ENCODE results near the gene GLCCI1.

Gene GLCCI1

DNA sequence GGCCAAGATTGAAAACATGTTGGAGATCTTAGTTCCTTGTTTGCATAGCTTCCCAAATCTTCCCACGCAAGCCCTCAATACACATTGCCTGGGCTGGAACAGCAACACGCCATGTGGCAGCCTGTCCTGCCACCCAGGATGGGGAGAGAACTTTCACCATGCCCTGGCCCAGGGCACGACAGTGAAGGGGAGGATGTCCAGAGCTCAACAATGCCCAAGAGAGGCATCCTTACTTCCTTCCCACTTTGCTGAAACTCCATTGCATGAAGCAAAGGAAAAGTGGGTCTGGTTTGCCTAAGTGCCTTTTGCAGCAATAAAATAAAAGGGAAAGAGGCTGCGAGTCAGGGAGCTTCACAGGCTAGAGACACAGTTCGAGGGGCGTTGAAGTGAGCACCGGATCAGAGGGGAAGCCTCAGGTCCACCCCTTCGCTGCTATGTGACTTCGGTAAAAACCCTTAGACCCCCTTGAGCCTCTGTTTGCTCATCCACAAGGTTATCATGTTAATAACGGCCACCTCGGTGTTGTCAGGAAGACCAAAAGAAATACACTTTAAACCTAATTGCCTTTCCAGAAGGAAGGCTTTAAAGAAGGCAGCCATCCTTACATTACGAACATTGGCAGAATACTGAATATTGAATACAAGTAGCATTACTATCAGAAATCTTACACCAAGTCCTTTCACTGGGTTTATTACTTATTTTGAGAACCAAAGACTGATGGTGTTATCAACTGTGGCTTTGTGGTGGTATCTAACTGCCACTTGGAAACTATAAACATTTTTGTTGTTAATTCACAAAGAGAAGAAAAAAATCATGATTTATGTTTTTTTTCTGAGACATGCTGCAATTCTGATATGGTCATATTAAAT lies 160.1 kb downstream of the GLCCI1 start:
- H3K4me3 ChIP-seq (ENCODE audit: low read depth, low read length), result peak overlapping the region; percentile 24
- TF ChIP-seq, protein P1, sequence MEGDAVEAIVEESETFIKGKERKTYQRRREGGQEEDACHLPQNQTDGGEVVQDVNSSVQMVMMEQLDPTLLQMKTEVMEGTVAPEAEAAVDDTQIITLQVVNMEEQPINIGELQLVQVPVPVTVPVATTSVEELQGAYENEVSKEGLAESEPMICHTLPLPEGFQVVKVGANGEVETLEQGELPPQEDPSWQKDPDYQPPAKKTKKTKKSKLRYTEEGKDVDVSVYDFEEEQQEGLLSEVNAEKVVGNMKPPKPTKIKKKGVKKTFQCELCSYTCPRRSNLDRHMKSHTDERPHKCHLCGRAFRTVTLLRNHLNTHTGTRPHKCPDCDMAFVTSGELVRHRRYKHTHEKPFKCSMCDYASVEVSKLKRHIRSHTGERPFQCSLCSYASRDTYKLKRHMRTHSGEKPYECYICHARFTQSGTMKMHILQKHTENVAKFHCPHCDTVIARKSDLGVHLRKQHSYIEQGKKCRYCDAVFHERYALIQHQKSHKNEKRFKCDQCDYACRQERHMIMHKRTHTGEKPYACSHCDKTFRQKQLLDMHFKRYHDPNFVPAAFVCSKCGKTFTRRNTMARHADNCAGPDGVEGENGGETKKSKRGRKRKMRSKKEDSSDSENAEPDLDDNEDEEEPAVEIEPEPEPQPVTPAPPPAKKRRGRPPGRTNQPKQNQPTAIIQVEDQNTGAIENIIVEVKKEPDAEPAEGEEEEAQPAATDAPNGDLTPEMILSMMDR (IDR thresholded peaks at IDR 0.05; ENCODE audit: borderline replicate concordance, insufficient read depth, low read depth, low read length), result no peak

DNA sequence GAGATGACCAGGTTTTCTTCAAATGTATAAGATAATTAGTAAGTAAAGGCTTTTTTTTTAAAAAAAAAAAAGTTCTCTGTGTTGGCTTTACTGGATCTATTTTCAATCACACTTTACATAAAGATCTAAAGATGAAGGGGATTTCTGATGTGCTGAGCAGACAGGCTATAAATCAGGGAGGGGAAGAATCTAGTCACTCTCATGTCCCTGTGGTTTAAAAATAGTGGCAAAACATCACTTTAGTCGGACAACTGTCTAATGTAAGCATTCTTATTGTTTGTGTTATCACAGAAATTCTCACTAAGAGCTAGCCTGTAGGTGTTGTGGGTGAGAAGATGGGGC lies 160.7 kb downstream of the GLCCI1 start:
- TF ChIP-seq, protein P1 (IDR thresholded peaks at IDR 0.05; ENCODE audit: borderline replicate concordance, insufficient read depth, low read depth, low read length), result no peak
- H3K4me3 ChIP-seq (ENCODE audit: low read depth, low read length), result no peak overlapping the region

DNA sequence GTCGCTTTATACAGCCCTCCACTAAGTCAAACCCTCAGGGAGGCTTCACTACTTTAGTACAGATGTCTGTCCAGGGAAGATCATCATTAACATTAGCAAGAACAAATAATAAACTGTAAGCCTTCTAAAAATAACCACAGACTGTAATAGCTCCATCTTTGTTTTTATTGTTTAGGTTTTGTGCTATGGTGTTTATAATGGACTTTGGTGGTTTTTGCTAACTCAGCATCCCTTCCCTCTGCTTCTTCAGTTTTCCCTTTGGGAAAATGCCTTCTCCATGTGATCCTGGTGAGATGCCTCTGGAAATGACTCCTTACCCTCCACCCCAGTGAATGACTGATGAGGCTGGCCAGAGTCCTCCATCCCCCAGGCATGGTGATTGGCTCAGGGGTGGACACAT lies 162.1 kb downstream of the GLCCI1 start:
- H3K4me3 ChIP-seq (ENCODE audit: low read depth, low read length), result no peak overlapping the region
- TF ChIP-seq, protein P1 (IDR thresholded peaks at IDR 0.05; ENCODE audit: borderline replicate concordance, insufficient read depth, low read depth, low read length), result no peak

DNA sequence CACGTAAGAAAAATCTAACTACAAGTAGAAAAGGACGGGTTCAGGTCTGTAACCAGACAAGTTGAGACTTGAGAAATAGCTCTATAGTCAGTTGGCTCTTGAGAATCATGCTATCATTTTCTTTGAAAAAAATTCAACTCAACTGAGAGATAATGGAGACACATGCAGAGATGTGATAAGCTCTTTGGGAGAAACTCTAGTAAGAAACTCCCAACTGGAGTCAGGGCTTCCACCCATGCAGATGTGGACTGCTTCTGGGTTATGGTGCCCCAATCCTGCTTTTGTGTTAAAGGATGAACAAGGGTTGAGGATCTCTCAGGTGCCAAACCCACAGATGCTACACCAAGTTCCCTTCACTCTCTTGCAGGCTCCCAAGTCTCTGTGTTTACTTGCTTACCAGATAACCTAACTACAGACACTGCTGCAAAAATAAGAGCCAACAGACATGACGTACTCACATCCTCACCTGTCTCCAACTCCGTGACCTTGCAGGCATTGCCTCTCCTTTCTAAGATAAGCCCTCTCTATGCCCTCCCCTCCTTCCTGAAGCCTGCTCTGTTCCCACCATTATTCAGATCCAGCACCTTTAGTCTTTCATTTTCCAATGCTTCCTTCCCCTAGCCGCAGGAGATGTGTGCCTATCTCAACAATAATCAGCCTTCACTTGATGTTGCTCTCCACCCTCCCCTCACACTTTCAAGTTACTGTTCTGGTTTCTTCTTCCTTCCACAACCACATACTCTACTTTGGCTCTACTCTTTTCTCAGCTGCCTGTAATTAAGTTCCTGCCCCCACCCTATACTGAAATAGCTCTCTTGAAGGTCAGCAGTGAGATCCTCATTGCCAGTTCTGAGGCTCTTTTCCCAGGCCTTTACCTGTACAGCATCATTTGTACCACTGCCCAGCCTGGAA lies 163.4 kb downstream of the GLCCI1 start:
- peak overlapping the region; percentile 29 for H3K4me3 ChIP-seq (ENCODE audit: low read depth, low read length)
- TF ChIP-seq, protein P1 (IDR thresholded peaks at IDR 0.05; ENCODE audit: borderline replicate concordance, insufficient read depth, low read depth, low read length), result no peak

DNA sequence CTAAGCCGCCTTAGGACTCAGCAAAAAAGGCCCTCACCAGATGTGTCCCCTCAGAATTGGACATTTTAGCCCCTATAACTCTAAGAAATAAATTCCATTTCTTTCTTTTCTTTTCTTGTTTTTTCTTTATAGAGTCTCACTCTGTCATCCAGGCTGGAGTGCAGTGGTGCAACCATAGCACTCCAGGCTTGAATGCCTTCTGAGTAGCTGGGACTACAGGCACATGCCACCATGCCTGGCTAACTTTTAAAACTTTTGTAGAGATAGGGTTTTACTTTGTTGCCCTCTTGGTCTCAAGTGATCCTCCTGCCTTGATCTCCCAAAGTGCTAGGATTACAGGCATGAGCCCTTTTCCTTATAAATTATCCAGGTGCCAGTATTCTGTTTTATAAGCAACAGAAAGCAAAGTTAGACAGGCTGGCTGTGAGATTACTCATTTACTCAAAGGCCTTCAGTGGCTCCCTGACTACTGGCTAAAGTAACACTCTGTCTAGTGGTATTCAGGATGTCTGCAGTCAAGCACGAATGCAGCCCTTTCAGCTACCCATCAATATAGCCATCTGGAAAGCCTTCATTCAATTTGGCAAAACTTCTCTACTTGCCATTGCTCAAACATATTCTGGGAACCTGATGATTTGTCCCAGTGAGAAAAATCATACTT lies 164.7 kb downstream of the GLCCI1 start:
- TF ChIP-seq, protein P1 (IDR thresholded peaks at IDR 0.05; ENCODE audit: borderline replicate concordance, insufficient read depth, low read depth, low read length), result no peak

DNA sequence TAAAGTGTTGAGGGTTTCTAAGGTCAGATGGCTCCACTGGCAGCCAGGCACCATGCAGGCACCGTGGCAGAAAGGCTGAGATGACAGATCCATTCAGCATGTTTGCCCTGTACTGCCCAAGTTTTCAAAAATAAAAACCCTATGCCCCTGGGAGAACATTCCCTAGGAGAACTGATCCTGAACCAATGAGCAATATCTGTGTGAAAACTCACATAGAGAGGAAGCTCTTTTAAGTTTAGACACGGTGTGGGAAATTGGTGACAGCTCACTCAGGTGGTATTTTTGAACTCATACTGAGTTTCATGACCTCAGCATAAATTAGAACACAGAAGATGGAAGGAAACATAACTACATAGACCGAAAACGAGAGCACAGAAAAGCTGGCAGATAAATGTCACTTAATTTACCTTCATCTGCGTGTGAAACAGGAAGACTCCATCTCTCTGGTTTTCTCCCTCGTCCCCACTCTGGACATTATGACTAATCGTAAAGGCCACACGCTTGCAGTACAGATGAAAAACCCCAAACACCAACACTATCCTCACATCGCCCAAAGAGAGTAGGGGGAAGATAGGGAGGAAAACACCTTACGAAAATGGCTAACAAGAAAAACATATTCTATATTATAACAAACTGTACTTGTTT lies 165.6 kb downstream of the GLCCI1 start:
- TF ChIP-seq, protein P1 (IDR thresholded peaks at IDR 0.05; ENCODE audit: borderline replicate concordance, insufficient read depth, low read depth, low read length), result no peak
- no peak overlapping the region for H3K4me3 ChIP-seq (ENCODE audit: low read depth, low read length)

More for the DNA sequence above, 164.7 kb downstream of the GLCCI1 start:
- H3K4me3 ChIP-seq (ENCODE audit: low read depth, low read length), result no peak overlapping the region
